Activated CD4-positive, alpha-beta T cell treated with anti-CD3 and anti-CD28 coated beads for 36 hours (primary cell): ENCODE measurements around the gene SMIM45.
A peak's percentile ranks its signal among the peaks of the same experiment; 100 is the strongest.

Source experiments
- ATAC-seq: fragments of 200-7000 bp; cut with Tn5 transposase; one replicate; pipeline ENCODE4 v1.10.0; 2021; ENCODE audit warnings: mild to moderate bottlenecking, moderate library complexity
- CTCF ChIA-PET: fragments of 350-600 bp; sonication (Branson Sonifier 250); formaldehyde crosslinking; loops from one replicate; lab custom pipeline; 2021; ENCODE audit warnings: antibody characterized with exemption; lab: Charles Lee
- POLR2A ChIA-PET: fragments of 350-600 bp; sonication (Branson Sonifier 250); formaldehyde crosslinking; loops from one replicate; lab custom pipeline; 2021; ENCODE audit warnings: antibody characterized with exemption, inconsistent platforms; lab: Charles Lee
- DNase-seq: peaks from one replicate; pipeline ENCODE4 v3.0.0-alpha.2; 2020
- H3K27ac Mint-ChIP-seq: one replicate; pipeline ENCODE4 v1.8.0; 2021; ENCODE audit warnings: mixed read lengths
- H3K27me3 Mint-ChIP-seq: one replicate; pipeline ENCODE4 v1.8.0; 2021; ENCODE audit warnings: mixed read lengths
- H3K36me3 Mint-ChIP-seq: one replicate; pipeline ENCODE4 v1.8.0; 2021; ENCODE audit warnings: low read depth, mixed read lengths
- H3K4me1 Mint-ChIP-seq: one replicate; pipeline ENCODE4 v1.8.0; 2021; ENCODE audit warnings: mixed read lengths
- H3K4me3 Mint-ChIP-seq: one replicate; pipeline ENCODE4 v1.8.0; 2021; ENCODE audit warnings: mild to moderate bottlenecking, moderate library complexity, mixed read lengths
- H3K9me3 Mint-ChIP-seq: one replicate; pipeline ENCODE4 v1.8.0; 2021; ENCODE audit warnings: low read depth, mixed read lengths
- intact Hi-C, 2 experiments: fragments of 100-400 bp; cut with DNase I in 1 of 2; cut with micrococcal nuclease in 1 of 2; formaldehyde crosslinking; loops; one replicate each; pipeline versions ENCODE4 v1.14.2 to v1.15.1; 2022 to 2024; cut with DNase I, micrococcal nuclease

The SMIM45 gene

GRCh38 chr22:41951898-41952474 is at the start of gene SMIM45:
SMIM45 (plus strand) TSS chr22:41952150.
- H3K27me3 Mint-ChIP-seq = no peaks in the 10 kb centered on the region
- peaks cover 25% of the 10 kb centered on the region for H3K4me1 Mint-ChIP-seq
- ChIA-PET CTCF (interaction anchor here (0.5 to 2.0 kb wide), 3 partner anchors 9 to 12 kb away, joined by 3 to 9 read pairs (median 3); no protein-coding TSS in a partner anchor), POLR2A (no interaction called here)
- no peak for ATAC-seq
- no peak within 1 kb of the TSS for H3K27ac Mint-ChIP-seq
- no peak within 1 kb of the TSS for H3K4me3 Mint-ChIP-seq
- H3K9me3 Mint-ChIP-seq = no peaks in the 10 kb centered on the region
- intact Hi-C loops = no loop called here
- DNase-seq = no peak
- H3K36me3 Mint-ChIP-seq = no peaks in the 10 kb centered on the region

- CTCF ChIA-PET = interaction anchor here (1.1 kb wide), 1 partner anchor 17 kb away, joined by 3 read pairs; no protein-coding TSS in a partner anchor
- peaks cover 35% of the 10 kb centered on the region for H3K36me3 Mint-ChIP-seq
Measured at GRCh38 chr22:41902932-41903421, 49.0 kb upstream of the SMIM45 start.

GRCh38 chr22:41904450-41905410 is 47.2 kb upstream of the SMIM45 start:
- Mint-ChIP-seq H3K36me3 (peaks cover 28% of the 10 kb centered on the region), H3K27ac (no peak overlapping the region), H3K27me3 (peaks cover 2% of the 10 kb centered on the region), H3K9me3 (no peaks in the 10 kb centered on the region), H3K4me3 (no peak overlapping the region), H3K4me1 (peaks cover 19% of the 10 kb centered on the region)
- no peak for DNase-seq
- no peak for ATAC-seq
- ChIA-PET CTCF (interaction anchor here (0.6 kb wide), 1 partner anchor 111 kb away, joined by 4 read pairs; no protein-coding TSS in a partner anchor), POLR2A (no interaction called here)
- intact Hi-C loops = no loop called here

More at GRCh38 chr22:41902932-41903421, 49.0 kb upstream of the SMIM45 start:
- ATAC-seq = no peak
- POLR2A ChIA-PET = interaction anchor here (0.8 kb wide), 1 partner anchor 10 kb away, joined by 3 read pairs; no protein-coding TSS in a partner anchor
- no peak overlapping the region for H3K27ac Mint-ChIP-seq
- intact Hi-C loops = no loop called here
- H3K27me3 Mint-ChIP-seq = no peaks in the 10 kb centered on the region
- no peak for DNase-seq
- H3K4me1 Mint-ChIP-seq = peaks cover 5% of the 10 kb centered on the region
- H3K9me3 Mint-ChIP-seq = no peaks in the 10 kb centered on the region
- no peak overlapping the region for H3K4me3 Mint-ChIP-seq

GRCh38 chr22:41905411-41906202 is 46.3 kb upstream of the SMIM45 start:
- DNase-seq (no peak), ATAC-seq (no peak)
- Mint-ChIP-seq H3K36me3 (peaks cover 22% of the 10 kb centered on the region), H3K4me3 (no peak overlapping the region), H3K9me3 (no peaks in the 10 kb centered on the region), H3K4me1 (peaks cover 19% of the 10 kb centered on the region), H3K27me3 (peaks cover 2% of the 10 kb centered on the region), H3K27ac (no peak overlapping the region)
- intact Hi-C loops = no loop called here
- POLR2A ChIA-PET = interaction anchor here (0.7 kb wide), 1 partner anchor 43 kb away, joined by 4 read pairs; no protein-coding TSS in a partner anchor
- CTCF ChIA-PET = no interaction called here

GRCh38 chr22:41906822-41907221 is 45.1 kb upstream of the SMIM45 start:
- H3K4me1 Mint-ChIP-seq = peaks cover 24% of the 10 kb centered on the region
- peaks cover 19% of the 10 kb centered on the region for H3K36me3 Mint-ChIP-seq
- intact Hi-C loops = no loop called here
- POLR2A ChIA-PET = interaction anchor here (2.0 kb wide), 1 partner anchor 45 kb away, joined by 6 read pairs; no protein-coding TSS in a partner anchor
- DNase-seq (no peak), ATAC-seq (no peak)
- H3K27me3 Mint-ChIP-seq = peaks cover 9% of the 10 kb centered on the region
- CTCF ChIA-PET = no interaction called here
- H3K27ac Mint-ChIP-seq = no peak overlapping the region
- H3K4me3 Mint-ChIP-seq = no peak overlapping the region
- no peaks in the 10 kb centered on the region for H3K9me3 Mint-ChIP-seq

GRCh38 chr22:41907436-41908401 is 44.2 kb upstream of the SMIM45 start:
- DNase-seq (no peak), ATAC-seq (peak; percentile 16)
- Mint-ChIP-seq H3K36me3 (peaks cover 15% of the 10 kb centered on the region), H3K4me3 (no peak overlapping the region), H3K27me3 (peaks cover 18% of the 10 kb centered on the region), H3K9me3 (no peaks in the 10 kb centered on the region), H3K27ac (peak overlapping the region; percentile 2), H3K4me1 (peaks cover 25% of the 10 kb centered on the region)
- ChIA-PET CTCF (interaction anchor here (0.6 to 2.2 kb wide), 4 partner anchors 18 to 210 kb away, joined by 3 to 8 read pairs (median 5); no protein-coding TSS in a partner anchor), POLR2A (interaction anchor here (0.5 to 2.0 kb wide), 4 partner anchors 18 to 185 kb away, joined by 3 to 7 read pairs (median 6); no protein-coding TSS in a partner anchor)
- intact Hi-C loops = no loop called here

GRCh38 chr22:41908411-41909309 is 43.3 kb upstream of the SMIM45 start:
- Mint-ChIP-seq H3K4me1 (peaks cover 33% of the 10 kb centered on the region), H3K9me3 (no peaks in the 10 kb centered on the region), H3K27ac (no peak overlapping the region), H3K4me3 (no peak overlapping the region), H3K36me3 (peaks cover 13% of the 10 kb centered on the region), H3K27me3 (peaks cover 26% of the 10 kb centered on the region)
- intact Hi-C loops = no loop called here
- POLR2A ChIA-PET = interaction anchor here (1.1 to 2.0 kb wide), 2 partner anchors 17 to 46 kb away, joined by 3 to 6 read pairs; no protein-coding TSS in a partner anchor
- ATAC-seq (no peak), DNase-seq (no peak)
- CTCF ChIA-PET = interaction anchor here (0.6 to 2.2 kb wide), 4 partner anchors 17 to 210 kb away, joined by 3 to 8 read pairs (median 4); partner anchors contain the start of gene CCDC134

- DNase-seq (no peak), ATAC-seq (no peak)
- Mint-ChIP-seq H3K27me3 (peaks cover 26% of the 10 kb centered on the region), H3K4me3 (no peak overlapping the region), H3K36me3 (peaks cover 8% of the 10 kb centered on the region), H3K9me3 (no peaks in the 10 kb centered on the region), H3K27ac (no peak overlapping the region), H3K4me1 (peaks cover 33% of the 10 kb centered on the region)
- CTCF ChIA-PET = interaction anchor here (0.6 to 2.2 kb wide), 4 partner anchors 16 to 212 kb away, joined by 3 to 8 read pairs (median 4); partner anchors contain the start of gene CCDC134
- POLR2A ChIA-PET = no interaction called here
- intact Hi-C loops = loop anchor here in 1 of 2 experiments (5.0 kb wide), 1 partner anchor 32 kb away; no protein-coding TSS in a partner anchor
Measured at GRCh38 chr22:41909310-41910049, 42.5 kb upstream of the SMIM45 start.
